H9 (cell line): ENCODE results near the gene TCF4. TPM values are rescaled to one million over a fixed set of nuclear protein-coding genes. Genes with fewer than 3 reads are reported as not detected.

Experiments
- DNase-seq: peaks from one replicate; pipeline ENCODE4 v3.0.0-alpha.2; 2017
- H2AFZ ChIP-seq: one replicate; pipeline ENCODE4 v1.6.1; 2013; ENCODE audit warnings: mild to moderate bottlenecking, low read length, control low read depth, moderate library complexity
- H2AK5ac ChIP-seq: 2 replicates; pipeline ENCODE4 v1.6.1; 2013; ENCODE audit warnings: low read length, control low read depth, mixed read lengths; ENCODE audit not compliant: insufficient read length
- H2BK120ac ChIP-seq: one replicate; pipeline ENCODE4 v1.6.1; 2013; ENCODE audit warnings: low read depth, mild to moderate bottlenecking, low read length, control low read depth, inconsistent platforms; ENCODE audit not compliant: poor library complexity, severe bottlenecking
- H2BK12ac ChIP-seq: 2 replicates; pipeline ENCODE4 v1.6.1; 2013; ENCODE audit warnings: low read length, control low read depth, mixed read lengths, low read depth; ENCODE audit not compliant: insufficient read length
- H2BK15ac ChIP-seq: 2 replicates; pipeline ENCODE4 v1.6.1; 2013; ENCODE audit warnings: low read depth, low read length, control low read depth
- H2BK20ac ChIP-seq: one replicate; pipeline ENCODE4 v1.6.1; 2013; ENCODE audit warnings: low read depth, mild to moderate bottlenecking, low read length, control low read depth, inconsistent platforms; ENCODE audit not compliant: poor library complexity, severe bottlenecking
- H2BK5ac ChIP-seq: 2 replicates; pipeline ENCODE4 v1.6.1; 2013; ENCODE audit warnings: low read length, control low read depth, mixed read lengths; ENCODE audit not compliant: insufficient read length
- H3K14ac ChIP-seq: 2 replicates; pipeline ENCODE4 v1.6.1; 2013; ENCODE audit warnings: low read length, control low read depth; ENCODE audit not compliant: insufficient read depth
- H3K18ac ChIP-seq: 2 replicates; pipeline ENCODE4 v1.6.1; 2013; ENCODE audit warnings: low read depth, mild to moderate bottlenecking, mixed read lengths, low read length, control low read depth; ENCODE audit not compliant: insufficient read length
- H3K23ac ChIP-seq: 2 replicates; pipeline ENCODE4 v1.6.1; 2013; ENCODE audit warnings: low read length, control low read depth, mixed read lengths, low read depth; ENCODE audit not compliant: insufficient read length
- H3K23me2 ChIP-seq: 2 replicates; pipeline ENCODE4 v1.6.1; 2013; ENCODE audit warnings: low read depth, mild to moderate bottlenecking, mixed read lengths, low read length, control low read depth; ENCODE audit not compliant: insufficient read length, poor library complexity, severe bottlenecking
- H3K27ac ChIP-seq: 2 replicates; pipeline ENCODE4 v1.5.1; 2013; ENCODE audit warnings: low read length, control low read depth, mixed read lengths, low read depth; ENCODE audit not compliant: insufficient read length
- H3K27me3 ChIP-seq: 2 replicates; pipeline ENCODE4 v1.6.1; 2013; ENCODE audit warnings: low read length, control low read depth, inconsistent platforms; ENCODE audit not compliant: insufficient read depth
- H3K4ac ChIP-seq: 2 replicates; pipeline ENCODE4 v1.6.1; 2013; ENCODE audit warnings: low read depth, mild to moderate bottlenecking, control low read depth, inconsistent platforms, low read length, moderate library complexity
- H3K4me1 ChIP-seq: 2 replicates; pipeline ENCODE4 v1.6.1; 2013; ENCODE audit warnings: low read length, control low read depth, inconsistent platforms; ENCODE audit not compliant: insufficient read depth
- H3K4me2 ChIP-seq: 2 replicates; pipeline ENCODE4 v1.6.1; 2013; ENCODE audit warnings: low read length, control low read depth, mixed read lengths; ENCODE audit not compliant: insufficient read length, insufficient read depth
- H3K56ac ChIP-seq: 2 replicates; pipeline ENCODE4 v1.6.1; 2013; ENCODE audit warnings: low read depth, mild to moderate bottlenecking, mixed read lengths, low read length, control low read depth; ENCODE audit not compliant: insufficient read length
- H3K79me1 ChIP-seq: 2 replicates; pipeline ENCODE4 v1.6.1; 2013; ENCODE audit warnings: low read depth, mild to moderate bottlenecking, moderate library complexity, low read length, control low read depth, inconsistent platforms; ENCODE audit not compliant: insufficient read depth, poor library complexity, severe bottlenecking
- H3K79me2 ChIP-seq: 2 replicates; pipeline ENCODE4 v1.6.1; 2013; ENCODE audit warnings: low read length, control low read depth, inconsistent platforms; ENCODE audit not compliant: insufficient read depth
- H3K9ac ChIP-seq: 2 replicates; pipeline ENCODE4 v1.6.1; 2013; ENCODE audit warnings: low read length, control low read depth, mixed read lengths; ENCODE audit not compliant: insufficient read length; ENCODE audit errors: extremely low read depth
- H3K9me3 ChIP-seq: one replicate; pipeline ENCODE4 v1.6.1; 2013; ENCODE audit warnings: low read depth, low read length, inconsistent platforms; ENCODE audit not compliant: control insufficient read depth
- H3T11ph ChIP-seq: one replicate; pipeline ENCODE4 v1.6.1; 2013; ENCODE audit warnings: mild to moderate bottlenecking, low read length, control low read depth, inconsistent platforms
- H4K20me1 ChIP-seq: one replicate; pipeline ENCODE4 v1.6.1; 2013; ENCODE audit not compliant: control insufficient read depth, insufficient read length, insufficient read depth
- H4K5ac ChIP-seq: 2 replicates; pipeline ENCODE4 v1.6.1; 2013; ENCODE audit warnings: low read depth, mild to moderate bottlenecking, mixed read lengths, low read length, control low read depth; ENCODE audit not compliant: insufficient read length
- H4K8ac ChIP-seq: replicated peaks from 2 replicates; pipeline ENCODE4 v1.6.1; 2013; ENCODE audit warnings: low read length, control low read depth, mixed read lengths, low read depth; ENCODE audit not compliant: insufficient read length
- H4K91ac ChIP-seq: 2 replicates; pipeline ENCODE4 v1.6.1; 2013; ENCODE audit warnings: low read depth, mild to moderate bottlenecking, moderate library complexity, mixed read lengths, low read length, control low read depth; ENCODE audit not compliant: insufficient read length
- H3K27ac Mint-ChIP-seq, 3 experiments: 2 replicates in 2 of 3; 3 replicates in 1 of 3; pipeline ENCODE4 v1.8.0; 2020 to 2021; ENCODE audit warnings: mixed read lengths in 3 of 3, mild to moderate bottlenecking in 1 of 3, moderate library complexity in 1 of 3
- H3K27me3 Mint-ChIP-seq: 2 replicates; pipeline ENCODE4 v1.8.0; 2021; ENCODE audit warnings: low read depth, mild to moderate bottlenecking, moderate library complexity, mixed read lengths
- H3K36me3 Mint-ChIP-seq, 3 experiments: 2 replicates in 2 of 3; 3 replicates in 1 of 3; pipeline ENCODE4 v1.8.0; 2020 to 2021; ENCODE audit warnings: low read depth in 3 of 3, mixed read lengths in 3 of 3; ENCODE audit not compliant: insufficient read depth in 1 of 3
- H3K4me1 Mint-ChIP-seq, 2 experiments: 2 replicates each; pipeline ENCODE4 v1.8.0; 2020; ENCODE audit warnings: mixed read lengths in 2 of 2
- H3K4me3 Mint-ChIP-seq, 2 experiments: 2 replicates in 1 of 2; 3 replicates in 1 of 2; pipeline ENCODE4 v1.8.0; 2020 to 2021; ENCODE audit warnings: mild to moderate bottlenecking in 2 of 2, mixed read lengths in 2 of 2, moderate library complexity in 1 of 2
- H3K9me3 Mint-ChIP-seq, 2 experiments: 2 replicates in 1 of 2; 3 replicates in 1 of 2; pipeline ENCODE4 v1.8.0; 2020; ENCODE audit warnings: mild to moderate bottlenecking in 2 of 2, mixed read lengths in 2 of 2, moderate library complexity in 1 of 2
- CTCF ChIP-seq: fragments of 200-600 bp; sonication (generic); conservative IDR thresholded peaks from 3 replicates; pipeline ENCODE4 v1.8.0; 2021; ENCODE audit warnings: antibody characterized with exemption, mild to moderate bottlenecking
- WGBS: extraction: QIAGEN DNeasy Blood & Tissue Kit; methylation state at CpG from one replicate; pipeline ENCODE4 v1.1.7; 2013; ENCODE audit warnings: missing lambda C conversion rate, low lambda C conversion rate, mixed read lengths; ENCODE audit not compliant: insufficient read length; ENCODE audit errors: extremely low coverage; 5-methylcytosine and 5-hydroxymethylcytosine counted together
- total RNA-seq: library from RNA; stranded (reverse); gene quantifications from 2 replicates; pipeline ENCODE4 v1.2.1, GENCODE V29; 2021

Gene TCF4
- total RNA-seq, 1 experiment from 2014 or later: 99.4 TPM

- no peak overlapping the region for H2BK15ac ChIP-seq
- no peak overlapping the region for H3K4me2 ChIP-seq
- no peak for DNase-seq
- H2BK20ac ChIP-seq: no peak overlapping the region
- H4K8ac ChIP-seq: no peak overlapping the region
- no peaks in the 10 kb centered on the region for H3K23me2 ChIP-seq
- H3K56ac ChIP-seq: no peak overlapping the region
- H3K18ac ChIP-seq: no peak overlapping the region
- no peak overlapping the region for H3K23ac ChIP-seq
- peaks cover 15% of the 10 kb centered on the region; the same call in 1 of the 2 replicates for H3K79me2 ChIP-seq
- Mint-ChIP-seq H3K4me1 (peaks cover 36 to 44% of the 10 kb centered on the region in 2 experiments), H3K27me3 (peaks cover 1% of the 10 kb centered on the region; the same call in 1 of the 2 replicates), H3K4me3 (no peak overlapping the region), H3K27ac (no peak overlapping the region; a peak in 1 of 7 replicates), H3K36me3 (peaks cover 5 to 11% (median 10%) of the 10 kb centered on the region in 3 experiments; a peak in 5 of 7 replicates), H3K9me3 (no peaks in the 10 kb centered on the region)
- no peak overlapping the region for H2AK5ac ChIP-seq
- no peak overlapping the region for H3T11ph ChIP-seq
- no peak overlapping the region for H2AFZ ChIP-seq
- no peak for TF ChIP-seq CTCF
- H3K27me3 ChIP-seq: no peaks in the 10 kb centered on the region
- no peak overlapping the region for H4K5ac ChIP-seq
- no peaks in the 10 kb centered on the region for H3K9me3 ChIP-seq
- H3K27ac ChIP-seq: no peak overlapping the region
- peaks cover 4% of the 10 kb centered on the region for H3K79me1 ChIP-seq
- WGBS: no CpG with 5 or more reads among the region's 2 CpGs
- H2BK5ac ChIP-seq: no peak overlapping the region
- no peak overlapping the region for H3K14ac ChIP-seq
- no peak overlapping the region for H3K9ac ChIP-seq
- H3K4me1 ChIP-seq: peaks cover 17% of the 10 kb centered on the region; the same call in 1 of the 2 replicates
- no peaks in the 10 kb centered on the region for H4K20me1 ChIP-seq
- H2BK120ac ChIP-seq: no peak overlapping the region
- H4K91ac ChIP-seq: no peak overlapping the region
- H2BK12ac ChIP-seq: no peak overlapping the region
- no peak overlapping the region for H3K4ac ChIP-seq
These were observed 103.2 kb downstream of the TCF4 start for GRCh38 chr18:55484773-55485172.
